IMR-90 (cell line): ENCODE measurements around the gene ZNF780A. TPM values are rescaled to one million over a fixed set of nuclear protein-coding genes. Genes with fewer than 3 reads are reported as not detected.
"Not testable (repeated sequence)": the region's sequence is repeated elsewhere in the genome, so short reads cannot be mapped to it uniquely, and the experiment has no call there.

Source experiments
- ATAC-seq: fragments of 200-7000 bp; cut with Tn5 transposase; 2 replicates; pipeline ENCODE4 v1.9.1; 2020; ENCODE audit warnings: low read depth, mild to moderate bottlenecking, moderate library complexity
- BruUV-seq: library from RNA; stranded (reverse); fragments of 400-500 nt; replicated peaks from 2 replicates; lab custom pipeline; 2021; lab: Mats Ljungman, UMichigan
- CTCF ChIA-PET: fragments of 300-600 bp; formaldehyde crosslinking; extraction: SDS; loops from one replicate; lab custom pipeline; 2021; ENCODE audit warnings: antibody characterized with exemption; lab: Yijun Ruan, JAX
- POLR2A ChIA-PET: fragments of 300-600 bp; sonication (Branson Sonifier 250); formaldehyde crosslinking; loops from one replicate; lab custom pipeline; 2022; ENCODE audit warnings: antibody characterized with exemption; ENCODE audit not compliant: unreplicated experiment; lab: Charles Lee
- DNase-seq: peaks from one replicate; pipeline ENCODE4 v3.0.0; 2013
- H2AFZ ChIP-seq: replicated peaks from 2 replicates; pipeline ENCODE3; 2013; ENCODE audit warnings: low read length, mild to moderate bottlenecking; ENCODE audit not compliant: poor library complexity
- H2AK5ac ChIP-seq: 2 replicates; pipeline ENCODE4 v1.6.1; 2013; ENCODE audit warnings: low read depth, low read length, inconsistent platforms
- H2AK9ac ChIP-seq: replicated peaks from 2 replicates; pipeline ENCODE3; 2013; ENCODE audit warnings: mild to moderate bottlenecking, low read depth, low read length, moderate library complexity; ENCODE audit not compliant: poor library complexity
- H2BK120ac ChIP-seq: 2 replicates; pipeline ENCODE4 v1.6.1; 2013; ENCODE audit warnings: low read depth, low read length, inconsistent platforms
- H2BK15ac ChIP-seq: 3 replicates; pipeline ENCODE4 v1.6.1; 2013; ENCODE audit warnings: low read depth, low read length, inconsistent platforms
- H2BK20ac ChIP-seq: 2 replicates; pipeline ENCODE4 v1.6.1; 2013; ENCODE audit warnings: low read depth, mild to moderate bottlenecking, inconsistent platforms, low read length, moderate library complexity
- H2BK5ac ChIP-seq: 2 replicates; pipeline ENCODE4 v1.6.1; 2013; ENCODE audit warnings: mild to moderate bottlenecking, low read depth, low read length, inconsistent platforms; ENCODE audit not compliant: poor library complexity, severe bottlenecking
- H3K14ac ChIP-seq: replicated peaks from 2 replicates; pipeline ENCODE4 v1.6.1; 2013; ENCODE audit warnings: low read depth, low read length, inconsistent platforms
- H3K18ac ChIP-seq: 2 replicates; pipeline ENCODE4 v1.6.1; 2013; ENCODE audit warnings: low read depth, low read length, control low read depth
- H3K23ac ChIP-seq: 2 replicates; pipeline ENCODE4 v1.6.1; 2013; ENCODE audit warnings: low read depth, low read length, inconsistent platforms
- H3K27ac ChIP-seq: 2 replicates; pipeline ENCODE4 v1.5.1; 2013; ENCODE audit warnings: mild to moderate bottlenecking, control low read depth, low read length; ENCODE audit not compliant: insufficient read depth
- H3K27me3 ChIP-seq: 2 replicates; pipeline ENCODE4 v1.6.1; 2013; ENCODE audit warnings: low read length; ENCODE audit not compliant: control insufficient read depth, insufficient read depth
- H3K36me3 ChIP-seq: 2 replicates; pipeline ENCODE4 v1.6.1; 2013; ENCODE audit warnings: low read length, mixed read lengths; ENCODE audit not compliant: control insufficient read depth, insufficient read depth
- H3K4ac ChIP-seq: 2 replicates; pipeline ENCODE4 v1.6.1; 2013; ENCODE audit warnings: low read depth, low read length, inconsistent platforms
- H3K4me1 ChIP-seq: 2 replicates; pipeline ENCODE4 v1.6.1; 2013; ENCODE audit warnings: low read length, mixed read lengths; ENCODE audit not compliant: control insufficient read depth, insufficient read depth
- H3K4me2 ChIP-seq: 2 replicates; pipeline ENCODE4 v1.6.1; 2013; ENCODE audit warnings: low read depth, mild to moderate bottlenecking, control low read depth, low read length, moderate library complexity
- H3K4me3 ChIP-seq: 2 replicates; pipeline ENCODE4 v1.5.1; 2013; ENCODE audit warnings: low read depth, mild to moderate bottlenecking, control low read depth, low read length, moderate library complexity; ENCODE audit not compliant: insufficient read depth
- H3K56ac ChIP-seq: 2 replicates; pipeline ENCODE4 v1.6.1; 2013; ENCODE audit warnings: low read length, inconsistent platforms; ENCODE audit not compliant: insufficient read depth; ENCODE audit errors: extremely low read depth
- H3K79me1 ChIP-seq, 2 experiments: 2 replicates each; pipeline ENCODE4 v1.6.1; 2013; ENCODE audit warnings: low read length in 2 of 2, inconsistent platforms in 1 of 2, low read depth in 1 of 2
- H3K9ac ChIP-seq: 2 replicates; pipeline ENCODE4 v1.6.1; 2013; ENCODE audit warnings: low read depth, low read length, control low read depth
- H3K9me1 ChIP-seq: 2 replicates; pipeline ENCODE4 v1.6.1; 2013; ENCODE audit warnings: low read length, inconsistent platforms; ENCODE audit not compliant: insufficient read depth
- H3K9me3 ChIP-seq: 2 replicates; pipeline ENCODE4 v1.6.1; 2013; ENCODE audit warnings: low read length; ENCODE audit not compliant: control insufficient read depth, insufficient read depth
- H4K20me1 ChIP-seq: 2 replicates; pipeline ENCODE4 v1.6.1; 2013; ENCODE audit warnings: low read length, inconsistent platforms; ENCODE audit not compliant: insufficient read depth
- H4K5ac ChIP-seq: 2 replicates; pipeline ENCODE4 v1.6.1; 2013; ENCODE audit warnings: mild to moderate bottlenecking, low read depth, low read length, control low read depth
- H4K8ac ChIP-seq, 2 experiments: 2 replicates each; pipeline ENCODE4 v1.6.1; 2013; ENCODE audit warnings: low read depth in 2 of 2, low read length in 2 of 2, control low read depth in 1 of 2, inconsistent platforms in 1 of 2
- H4K91ac ChIP-seq: 2 replicates; pipeline ENCODE4 v1.6.1; 2013; ENCODE audit warnings: low read depth, low read length, inconsistent platforms; ENCODE audit not compliant: insufficient read depth
- CHD1 ChIP-seq: IDR thresholded peaks from 2 replicates; pipeline ENCODE4 v1.6.1; 2012; ENCODE audit warnings: low read depth, low read length, improper control_type of control experiment
- FOS ChIP-seq: fragments of 150-350 bp; IDR thresholded peaks from 2 replicates; pipeline ENCODE4 v1.6.1; 2016; ENCODE audit warnings: low read depth, low read length
- MXI1 ChIP-seq: IDR thresholded peaks from 2 replicates; pipeline ENCODE4 v1.6.1; 2012; ENCODE audit warnings: low read depth, mild to moderate bottlenecking, low read length, moderate library complexity, borderline replicate concordance
- POLR2A ChIP-seq: IDR thresholded peaks from 2 replicates; pipeline ENCODE4 v1.6.1; 2012; ENCODE audit warnings: mild to moderate bottlenecking, low read depth, low read length
- SMC3 ChIP-seq: fragments of 150-350 bp; IDR thresholded peaks from 2 replicates; pipeline ENCODE4 v1.6.1; 2016; ENCODE audit warnings: low read depth, mild to moderate bottlenecking, antibody characterized with exemption, low read length, moderate library complexity
- WGBS, 2 experiments: methylation state at CpG; one replicate each; pipeline versions ENCODE4 v1.1.5 to v1.1.7; 2013; ENCODE audit warnings: missing lambda C conversion rate in 2 of 2; ENCODE audit not compliant: insufficient read length in 1 of 2; ENCODE audit errors: extremely low coverage in 2 of 2; 5-methylcytosine and 5-hydroxymethylcytosine counted together
- dilution Hi-C: fragments of 300-500 bp; cut with HindIII; formaldehyde crosslinking; loops from one replicate; pipeline ENCODE4 v1.14.3; 2018; ENCODE audit warnings: low sequenced_read_pairs; ENCODE audit not compliant: unreplicated experiment
- in situ Hi-C: fragments of 300-500 bp; cut with MboI; formaldehyde crosslinking; loops from 3 replicates; pipeline ENCODE4 v1.14.3; 2019; ENCODE audit warnings: low sequenced_read_pairs, inconsistent platforms, mixed read lengths
- intact Hi-C: fragments of 100-400 bp; cut with micrococcal nuclease; formaldehyde crosslinking; loops from 2 replicates; pipeline ENCODE4 v1.10.0; 2022
- polyA plus RNA-seq, 3 experiments: library from polyadenylated mRNA; depleted of rRNA; stranded (reverse); fragments of >200 nt; gene quantifications; 2 replicates each; pipeline ENCODE4 v1.2.3, GENCODE V29; 2012; ENCODE audit warnings: low replicate concordance in 1 of 3
- total RNA-seq: library from RNA; depleted of rRNA; stranded (reverse); fragments of >200 nt; gene quantifications from 2 replicates; pipeline ENCODE4 v1.2.3, GENCODE V29; 2012

ZNF780A gene
- total and polyA plus RNA-seq, 2 of the 4 experiments (the other 2 are of a cell fraction), result 6.2 to 17.0 TPM

GRCh38 chr19:40116075-40116474 lies 25.3 kb upstream of the ZNF780A start:
- Histone ChIP-seq H2AFZ (no peak overlapping the region), H3K4ac (no peak overlapping the region), H2BK120ac (no peak overlapping the region), H3K9me3 (no peaks in the 10 kb centered on the region), H2BK15ac (no peak overlapping the region), H3K56ac (no peak overlapping the region), H3K4me3 (no peak overlapping the region), H3K36me3 (no peaks in the 10 kb centered on the region), H2BK5ac (no peak overlapping the region), H4K20me1 (no peaks in the 10 kb centered on the region), H4K8ac (no peak overlapping the region), H3K18ac (no peak overlapping the region), H3K27ac (no peak overlapping the region), H2AK9ac (no peak overlapping the region), H3K4me1 (no peaks in the 10 kb centered on the region), H3K27me3 (no peaks in the 10 kb centered on the region), H4K91ac (no peak overlapping the region), H3K23ac (no peak overlapping the region), H4K5ac (no peak overlapping the region), H3K4me2 (no peak overlapping the region), H2BK20ac (no peak overlapping the region), H2AK5ac (no peak overlapping the region), H3K9ac (no peak overlapping the region), H3K9me1 (no peaks in the 10 kb centered on the region), H3K14ac (no peak overlapping the region), H3K79me1 (no peaks in the 10 kb centered on the region)
- CTCF ChIA-PET, result no interaction called here
- intact Hi-C loops (no loop called here), dilution Hi-C loops (no loop called here), in situ Hi-C loops (no loop called here)
- ATAC-seq (no peak), DNase-seq (no peak)
- POLR2A ChIA-PET, result no interaction called here
- no peak for TF ChIP-seq POLR2A
- no peak for TF ChIP-seq CHD1
- no peak for TF ChIP-seq SMC3
- no peak for TF ChIP-seq FOS
- TF ChIP-seq MXI1, result no peak
- BruUV-seq, result no TSS peak

- H2AFZ ChIP-seq, H3K9me1 ChIP-seq, BruUV-seq, H3K36me3 ChIP-seq, H4K8ac ChIP-seq, in situ Hi-C loops, H3K4me1 ChIP-seq, H3K56ac ChIP-seq, POLR2A ChIA-PET, intact Hi-C loops, dilution Hi-C loops, H3K4ac ChIP-seq, H3K14ac ChIP-seq, H2BK5ac ChIP-seq, H4K5ac ChIP-seq, DNase-seq, H3K23ac ChIP-seq, H3K79me1 ChIP-seq, H2AK9ac ChIP-seq, H3K9me3 ChIP-seq, H2BK120ac ChIP-seq, H4K91ac ChIP-seq, H2BK20ac ChIP-seq, H2AK5ac ChIP-seq, H3K4me2 ChIP-seq, H3K18ac ChIP-seq, H3K4me3 ChIP-seq, H3K9ac ChIP-seq, ATAC-seq, H4K20me1 ChIP-seq, H3K27me3 ChIP-seq, H3K27ac ChIP-seq, CTCF ChIA-PET, H2BK15ac ChIP-seq: not testable (repeated sequence)
- no CpG with 5 or more reads among the region's 6 CpGs for WGBS, 2 experiments
Observed at GRCh38 chr19:40114119-40114518, 23.4 kb upstream of the ZNF780A start.
